Activated T-cell treated with anti-CD3 and anti-CD28 coated beads, Interleukin-2, amount 50 U/mL, for 48 hours (primary cell): ENCODE measurements around the gene TM4SF1.
A peak's percentile ranks its signal among the peaks of the same experiment; 100 is the strongest.

Source experiments
- DNase-seq, 2 experiments: peaks; one replicate each; pipeline ENCODE4 v3.0.0-alpha.2; 2020

Gene TM4SF1

DNA sequence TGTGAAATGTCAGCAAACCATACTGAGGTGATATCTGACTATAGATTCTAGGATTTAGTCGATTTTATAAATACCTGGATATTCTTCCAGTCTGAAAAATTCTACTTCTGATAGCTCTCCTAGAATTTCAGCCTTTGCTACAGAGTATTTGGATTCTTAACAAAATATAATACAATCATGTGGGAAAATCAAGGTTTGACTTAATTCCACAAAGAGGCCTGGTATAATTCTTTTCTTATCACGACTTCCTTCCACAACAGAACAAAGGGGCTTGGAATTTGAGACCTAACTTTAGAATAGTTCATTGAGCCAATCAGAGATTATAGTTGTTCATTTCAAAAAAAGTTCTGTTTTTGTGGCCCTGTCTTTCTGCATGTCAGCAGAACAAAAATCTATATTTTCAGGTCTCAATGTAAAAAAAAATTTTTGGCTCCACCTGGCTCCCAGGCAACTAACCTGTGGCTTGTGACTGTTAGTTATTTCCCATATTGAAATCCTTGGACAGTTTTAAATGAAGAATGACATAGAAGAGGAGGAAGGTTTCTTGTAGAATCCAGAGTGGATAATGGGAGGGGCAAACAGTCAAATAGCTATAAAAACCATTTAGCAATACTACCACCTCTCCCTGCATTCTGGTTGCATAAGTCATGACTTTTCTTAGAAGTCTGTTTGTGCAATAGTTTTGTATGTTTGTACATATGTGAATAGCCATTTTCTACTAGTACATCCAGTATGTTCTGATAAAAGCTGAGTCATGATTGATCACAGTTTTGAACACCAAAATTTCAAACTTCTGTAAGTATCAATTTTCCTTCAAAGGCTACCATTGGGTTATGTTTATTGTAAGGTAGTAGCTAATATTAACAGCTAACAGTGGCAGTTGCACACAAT lies 4.0 kb downstream of the TM4SF1 start:
- no peak for DNase-seq

GRCh38 chr3:149371723-149372114 lies 5.7 kb downstream of the TM4SF1 start:
- DNase-seq: no peak

GRCh38 chr3:149371001-149371722 lies 6.3 kb downstream of the TM4SF1 start:
- DNase-seq: no peak

- no peak for DNase-seq
Measured at GRCh38 chr3:149369991-149370866, 7.2 kb downstream of the TM4SF1 start.

GRCh38 chr3:149368674-149369497 lies 8.6 kb downstream of the TM4SF1 start:
- no peak for DNase-seq

- DNase-seq: no peak
Measured at GRCh38 chr3:149368201-149368673, 9.2 kb downstream of the TM4SF1 start.

- DNase-seq: peak in 1 of 2 experiments; percentile 30
Measured at GRCh38 chr3:149366941-149367840, 10.3 kb downstream of the TM4SF1 start.

- DNase-seq: no peak
Measured at GRCh38 chr3:149366031-149366430, 11.4 kb downstream of the TM4SF1 start.

- DNase-seq: no peak
Measured at GRCh38 chr3:149364624-149365023, 12.8 kb downstream of the TM4SF1 start.

- no peak for DNase-seq
Measured at GRCh38 chr3:149363053-149363452, 14.4 kb downstream of the TM4SF1 start.

DNA sequence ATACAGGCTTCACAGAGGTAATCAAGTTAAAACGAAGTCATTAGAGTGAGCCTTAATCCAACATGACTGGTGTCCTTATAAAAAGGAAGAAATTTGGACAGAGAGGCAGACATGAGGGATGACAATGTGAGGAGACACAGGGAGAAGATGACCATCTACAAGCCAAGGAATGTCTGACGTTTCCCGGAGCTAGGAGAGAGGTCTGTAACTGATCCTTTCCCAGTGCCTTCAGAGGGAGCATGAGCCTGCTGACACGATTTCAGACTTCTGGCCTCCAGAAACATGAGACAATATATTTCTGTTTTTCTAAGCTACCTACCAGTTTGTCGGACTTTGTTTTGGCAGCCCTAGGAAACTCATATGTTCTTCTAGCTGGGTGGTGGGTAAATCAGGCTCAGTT lies 15.1 kb downstream of the TM4SF1 start:
- DNase-seq: no peak

DNA sequence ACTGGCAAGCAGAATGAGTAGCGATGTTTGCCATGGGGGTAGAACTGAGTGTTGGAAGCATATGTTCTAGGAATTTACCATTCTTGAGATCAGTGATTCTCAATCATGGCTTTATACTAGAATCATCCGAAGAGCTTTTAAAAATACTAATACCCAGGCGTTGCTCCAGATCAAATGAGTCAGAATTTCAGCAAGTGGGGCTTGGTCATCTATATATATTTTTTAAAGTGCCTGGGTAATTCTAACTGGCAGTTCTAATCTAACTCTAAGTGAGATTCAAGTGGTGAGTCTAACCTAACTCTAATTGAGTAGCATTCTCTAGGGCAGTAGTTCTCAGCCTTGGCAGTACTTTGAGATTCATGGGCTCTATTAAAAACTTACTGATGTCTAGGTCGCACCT lies 20.8 kb downstream of the TM4SF1 start:
- no peak for DNase-seq

- DNase-seq: no peak
Measured at GRCh38 chr3:149356044-149356592, 21.3 kb downstream of the TM4SF1 start.

DNA sequence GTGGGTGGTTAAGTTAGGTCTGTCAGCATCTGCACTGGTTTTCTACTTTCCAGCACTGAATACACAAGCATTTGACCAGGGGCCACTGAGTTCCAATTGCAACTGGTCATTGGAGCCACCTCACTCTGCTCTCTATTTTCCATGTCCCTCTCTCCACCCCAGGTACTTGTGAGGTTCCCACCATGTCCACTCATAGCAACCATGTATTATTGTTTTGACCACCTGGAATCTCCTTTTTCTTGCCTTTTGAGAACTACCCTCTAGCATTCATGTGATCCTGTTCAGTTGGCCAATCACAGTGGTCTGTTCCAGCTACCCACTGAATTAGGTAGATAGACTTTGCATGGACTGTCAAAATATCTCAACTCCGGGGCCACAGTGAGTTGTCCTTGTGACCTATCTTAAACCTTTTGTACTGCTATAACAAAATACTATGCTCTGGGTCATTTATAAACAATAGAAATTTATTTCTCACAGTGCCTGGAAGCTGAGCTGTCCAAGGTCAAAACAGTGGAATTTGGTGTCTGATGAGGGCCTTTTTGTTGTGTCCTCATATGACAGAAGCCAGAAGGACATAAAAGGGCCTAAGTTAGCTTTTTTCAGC lies 23.8 kb downstream of the TM4SF1 start:
- no peak for DNase-seq

- DNase-seq: peak; percentile 43 to 53
Measured at GRCh38 chr3:149352556-149352955, 24.9 kb downstream of the TM4SF1 start.

- DNase-seq: no peak
Measured at GRCh38 chr3:149343951-149344350, 33.5 kb downstream of the TM4SF1 start.

- DNase-seq: no peak
Measured at GRCh38 chr3:149342413-149343380, 34.8 kb downstream of the TM4SF1 start.

- DNase-seq: no peak
Measured at GRCh38 chr3:149340310-149340933, 37.0 kb downstream of the TM4SF1 start.

GRCh38 chr3:149339931-149340309 lies 37.5 kb downstream of the TM4SF1 start:
- DNase-seq: no peak
